NCI-H2171 (cell line): ENCODE measurements around the gene UBAC1.
"Not testable (repeated sequence)": the region's sequence is repeated elsewhere in the genome, so short reads cannot be mapped to it uniquely, and the experiment has no call there.

Experiments
- DNase-seq: peaks from one replicate; lab custom pipeline; 2025; lab: John Stamatoyannopoulos, UW

The UBAC1 gene

DNA sequence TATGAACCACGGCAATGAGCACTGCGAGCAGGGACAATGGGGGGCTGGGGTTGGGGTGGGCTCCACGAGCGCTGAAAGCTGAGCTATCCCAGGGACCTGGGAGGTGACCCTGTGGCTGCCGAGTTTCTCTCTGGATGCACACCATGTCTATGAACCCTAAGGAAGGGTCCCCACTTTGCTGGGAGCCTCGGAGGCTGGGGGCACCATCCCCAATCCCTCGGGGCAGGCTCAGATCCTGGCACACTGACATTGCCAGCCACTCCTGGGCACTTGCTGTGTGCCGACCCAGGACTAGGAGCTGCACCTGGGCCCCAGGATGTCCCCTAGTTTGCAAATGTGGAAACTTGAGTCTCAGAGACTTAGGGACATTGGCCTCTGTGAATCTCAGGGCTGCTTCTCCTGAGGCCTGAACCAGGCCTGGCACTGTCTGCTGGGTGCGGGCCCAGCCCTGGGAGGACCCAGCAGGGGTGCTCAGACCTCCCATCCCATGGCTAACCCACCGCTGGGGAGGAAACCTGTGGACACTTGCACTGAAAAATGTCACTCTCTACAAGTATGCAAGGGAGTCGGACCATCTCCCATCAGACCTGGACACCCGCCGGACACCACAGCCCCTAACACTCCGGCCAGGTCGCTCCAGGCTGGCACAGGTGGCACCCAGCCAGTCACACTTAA is 40.8 kb downstream of the UBAC1 start:
- no peak for DNase-seq

DNA sequence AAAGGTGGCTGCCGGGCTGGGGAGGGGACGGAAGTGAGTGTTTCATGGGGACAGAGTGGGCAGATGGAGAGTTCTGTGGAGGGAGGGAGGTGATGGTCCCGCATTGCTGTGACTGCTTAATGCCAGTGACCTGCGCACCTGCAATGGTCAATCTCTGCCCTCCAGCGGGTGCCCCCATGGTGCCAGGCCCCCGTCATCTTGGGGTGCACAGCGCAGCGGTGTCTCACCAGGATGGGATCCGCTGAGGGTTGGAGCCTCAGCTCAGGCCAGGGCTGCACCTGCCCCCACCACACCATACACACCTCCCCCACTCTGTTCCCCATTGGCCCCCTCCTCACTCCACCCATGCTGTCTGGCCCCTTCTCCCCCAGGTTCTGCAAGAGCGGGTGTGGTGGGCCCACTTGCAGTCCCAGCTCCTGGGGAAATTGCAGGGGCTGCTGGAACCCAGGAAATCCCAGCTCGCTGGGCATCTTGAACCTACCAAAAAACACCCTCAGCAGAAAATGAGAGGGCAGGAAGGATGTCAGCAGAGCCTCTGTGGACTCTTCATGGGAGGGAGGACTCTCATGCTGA is 41.8 kb downstream of the UBAC1 start:
- DNase-seq: no peak

DNA sequence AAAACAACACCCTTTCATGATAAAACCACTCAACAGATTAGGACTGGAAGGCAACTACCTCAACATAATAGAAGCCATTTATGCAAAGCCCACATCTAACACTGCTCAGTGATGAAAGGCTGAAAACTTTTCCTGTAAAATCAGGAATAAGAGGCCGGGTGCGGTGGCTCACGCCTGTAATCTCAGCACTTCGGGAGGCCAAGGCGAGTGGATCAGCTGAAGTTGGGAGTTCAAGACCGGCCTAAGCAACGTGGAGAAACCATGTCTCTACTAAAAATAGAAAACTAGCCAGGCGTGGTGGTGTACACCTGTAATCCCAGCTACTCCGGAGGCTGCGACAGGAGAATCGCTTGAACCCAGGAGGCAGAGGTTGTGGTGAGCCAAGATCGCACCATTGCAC is 44.9 kb downstream of the UBAC1 start:
- DNase-seq: not testable (repeated sequence)

DNA sequence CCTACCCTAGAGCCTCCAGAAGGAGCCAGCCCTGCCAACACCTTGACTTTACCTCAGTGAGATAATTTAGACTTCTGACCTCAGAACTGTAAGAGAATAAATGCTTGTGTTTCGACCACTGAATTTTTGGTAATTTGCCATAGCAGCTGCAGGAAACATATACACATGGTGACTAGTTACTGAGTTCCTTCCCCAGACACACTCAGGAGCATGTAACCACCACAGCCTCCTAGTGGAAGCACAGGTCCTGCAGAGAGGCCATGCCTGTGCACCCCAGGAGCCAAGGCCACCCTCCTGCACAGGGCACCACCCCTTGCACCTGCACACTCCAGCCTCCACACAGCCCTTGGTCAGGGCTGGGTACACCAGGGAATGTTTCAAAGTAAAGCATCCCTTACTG is 46.3 kb downstream of the UBAC1 start:
- DNase-seq: no peak

DNA sequence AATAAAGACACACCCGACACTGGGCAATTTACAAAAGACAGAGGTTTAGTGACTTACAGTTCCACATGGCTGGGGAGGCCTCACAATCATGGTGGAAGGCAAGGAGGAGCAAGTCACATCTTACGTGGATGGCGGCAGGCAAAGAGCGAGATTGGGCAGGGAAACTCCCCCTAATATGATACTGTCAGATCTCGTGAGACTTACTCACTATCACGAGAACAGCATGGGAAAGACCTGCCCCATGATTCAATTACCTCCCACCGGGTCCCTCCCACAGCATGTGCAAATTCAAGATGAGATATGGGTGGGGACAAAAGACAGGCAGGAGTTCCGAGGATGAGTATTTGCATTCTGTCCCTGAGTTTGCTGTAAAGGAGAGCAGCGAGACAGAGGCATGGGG is 49.9 kb downstream of the UBAC1 start:
- not testable (repeated sequence) for DNase-seq

DNA sequence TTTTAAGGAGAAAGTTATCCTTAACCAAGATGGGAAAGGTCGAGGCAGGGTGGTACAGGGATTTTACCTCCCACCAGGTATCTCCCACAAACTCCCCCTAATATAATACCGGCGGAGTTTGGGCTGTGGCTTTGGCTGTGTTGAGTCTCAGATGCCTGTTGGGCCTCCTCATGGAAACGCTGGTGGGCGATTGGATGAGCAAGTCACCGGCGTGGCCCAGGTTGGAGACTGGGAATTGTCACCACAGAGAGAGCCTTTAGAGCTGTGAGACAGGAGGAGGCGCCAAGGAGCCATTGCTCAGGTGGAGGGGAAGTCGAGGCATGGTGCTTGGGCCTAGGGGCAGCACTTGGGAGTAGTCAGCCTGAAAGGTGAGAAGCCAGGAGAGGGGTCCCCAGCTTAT is 50.4 kb downstream of the UBAC1 start:
- no peak for DNase-seq

DNA sequence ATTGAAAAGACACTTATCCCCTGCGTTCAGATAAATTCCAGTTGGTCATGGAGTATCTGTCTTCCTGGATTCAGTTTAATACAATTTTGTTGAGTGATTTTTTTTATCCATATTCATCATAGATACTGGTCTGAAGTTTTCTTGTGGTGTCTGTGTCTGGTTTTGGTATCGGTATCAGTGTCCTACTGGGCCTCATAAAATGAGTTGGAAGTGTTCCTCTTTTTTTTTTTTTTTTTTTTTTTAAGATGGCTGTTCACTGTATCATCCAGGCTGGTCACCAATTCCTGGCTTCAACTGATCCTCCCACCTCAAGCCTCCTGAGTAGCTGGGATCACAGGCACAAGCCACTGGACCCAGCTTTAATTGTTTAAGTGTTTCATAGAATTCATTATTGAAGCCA is 51.0 kb downstream of the UBAC1 start:
- DNase-seq: no peak

DNA sequence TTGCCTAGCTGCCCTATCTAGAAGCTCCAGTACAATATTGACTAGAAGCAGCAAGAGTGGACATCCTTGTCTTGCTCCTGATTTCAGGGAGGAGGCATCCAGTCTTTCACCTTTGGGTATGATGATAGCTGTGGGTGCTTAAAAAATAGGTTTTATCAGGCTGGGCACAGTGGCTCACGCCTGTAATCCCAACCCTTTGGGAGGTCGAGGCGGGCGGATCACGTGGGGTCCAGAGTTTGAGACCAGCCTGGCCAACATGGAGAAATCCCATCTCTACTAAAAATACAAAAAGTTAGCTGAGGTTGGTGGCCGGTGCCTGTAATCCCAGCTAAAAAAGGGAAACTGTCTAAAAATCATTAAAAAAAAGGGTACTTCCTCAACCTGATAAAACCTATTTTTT is 51.8 kb downstream of the UBAC1 start:
- DNase-seq: no peak

DNA sequence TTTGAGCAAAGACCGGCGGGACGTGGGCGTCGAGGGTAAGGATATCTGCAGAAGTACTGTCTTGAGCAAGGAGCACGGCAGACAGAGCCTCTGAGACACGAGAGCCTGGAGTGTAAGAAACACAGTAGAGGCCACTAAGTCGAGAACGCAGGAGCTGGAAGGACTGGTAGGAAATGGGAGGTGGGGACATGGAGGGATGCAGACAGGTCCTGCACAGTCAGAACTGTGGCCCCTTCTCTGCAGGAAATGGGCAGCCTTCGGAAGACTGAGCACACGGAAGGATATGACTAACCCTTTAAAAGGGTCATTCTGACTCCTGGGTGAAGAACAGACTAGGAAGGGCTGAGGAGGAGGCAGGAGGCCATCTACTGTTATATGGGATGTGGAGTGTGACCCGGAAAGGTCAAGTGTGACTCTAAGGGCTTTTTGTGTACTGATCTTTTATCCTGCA is 52.4 kb downstream of the UBAC1 start:
- DNase-seq: no peak

DNA sequence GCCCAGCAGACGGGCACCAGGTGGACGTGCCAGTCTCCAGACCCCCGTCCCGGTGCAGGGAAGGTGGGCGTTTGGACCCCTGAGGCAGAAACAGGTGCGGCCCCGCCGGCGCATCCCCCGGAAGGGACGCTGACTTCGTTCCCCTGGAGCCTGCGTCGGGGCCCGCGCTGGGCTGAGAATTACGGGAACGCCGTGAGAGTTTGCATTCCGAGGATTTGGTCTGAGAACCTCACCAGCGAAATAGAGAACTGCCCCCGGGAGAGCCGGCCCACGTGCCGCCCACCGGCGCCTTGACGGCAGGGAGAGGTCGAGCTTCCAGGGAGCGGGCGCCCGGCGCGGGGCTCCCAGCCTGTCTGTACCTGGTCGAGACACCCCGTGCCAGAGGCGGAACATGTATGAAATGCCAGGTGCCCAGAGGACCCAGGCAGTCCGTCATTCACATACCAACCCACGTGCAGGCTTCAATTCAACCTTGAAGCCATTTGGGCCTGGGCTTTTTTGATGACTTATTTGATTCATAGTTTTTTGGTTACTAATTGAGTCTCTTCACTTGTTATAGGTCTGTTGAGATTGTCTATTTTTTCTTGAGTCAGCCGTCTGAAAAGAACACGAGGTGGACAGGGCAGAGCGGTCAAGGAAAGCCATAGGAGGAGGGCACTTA is 53.0 kb downstream of the UBAC1 start:
- no peak for DNase-seq

DNA sequence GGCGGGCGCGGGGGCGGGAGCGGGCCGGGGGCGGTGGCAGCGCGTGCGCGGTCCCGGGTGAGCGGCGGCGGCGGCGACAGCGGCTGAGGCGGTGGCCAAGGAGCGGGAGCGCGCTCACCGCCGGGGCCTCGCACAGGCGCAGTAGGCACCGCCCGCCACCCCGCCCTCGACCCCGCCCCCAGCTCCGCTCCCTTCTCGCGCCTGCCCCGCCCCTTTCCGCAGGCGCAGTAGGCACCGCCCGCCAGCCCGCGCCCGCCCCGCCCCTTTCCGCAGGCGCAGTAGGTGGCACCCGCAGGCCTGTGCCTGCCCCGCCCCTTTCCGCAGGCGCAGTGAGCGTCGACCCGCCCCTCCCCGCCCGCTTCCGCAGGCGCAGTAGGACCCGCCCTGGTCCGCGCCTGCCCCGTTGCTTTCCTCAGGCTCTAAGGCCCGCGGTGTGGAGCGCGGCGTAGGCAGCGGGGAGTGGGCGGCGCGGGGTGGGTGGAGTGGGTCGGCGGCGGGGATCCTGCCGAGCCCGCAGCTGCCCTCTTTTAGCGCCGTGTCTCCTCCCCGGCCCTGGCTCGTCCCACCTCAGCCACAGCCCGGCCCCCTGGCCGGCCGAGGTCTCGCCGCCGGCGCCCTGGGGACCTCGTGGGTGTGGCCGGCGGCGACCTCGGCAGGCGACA is 53.6 kb downstream of the UBAC1 start, which contains the start of gene CAMSAP1:
Gene CAMSAP1 (minus strand): TSS at position 116 of the 662 bp plus-strand sequence. CDS start 387 bp downstream, outside the sequence.
- peak; percentile 97 for DNase-seq

DNA sequence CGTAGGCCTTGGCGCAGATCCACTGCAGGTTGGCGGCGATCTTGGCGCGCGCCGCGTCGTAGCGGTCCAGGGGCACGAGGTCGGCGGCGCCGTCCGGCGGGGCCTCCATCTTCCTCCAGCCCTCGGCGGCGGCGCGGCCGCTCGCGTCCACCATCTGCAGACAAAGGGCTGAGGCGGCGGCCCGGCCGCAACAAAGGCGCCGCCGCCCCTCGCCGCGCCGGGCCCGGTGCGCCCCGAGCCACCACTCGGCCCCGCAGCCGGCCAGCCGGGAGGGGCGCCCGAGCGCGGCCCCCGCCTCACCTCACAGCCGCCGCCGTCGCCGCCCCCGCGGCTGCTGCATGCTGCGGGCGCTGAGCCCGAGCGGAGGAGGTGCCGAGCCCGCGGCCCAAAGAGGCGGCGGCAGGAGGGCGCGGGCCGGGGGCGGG is 54.2 kb downstream of the UBAC1 start:
- DNase-seq: peak; percentile 50

DNA sequence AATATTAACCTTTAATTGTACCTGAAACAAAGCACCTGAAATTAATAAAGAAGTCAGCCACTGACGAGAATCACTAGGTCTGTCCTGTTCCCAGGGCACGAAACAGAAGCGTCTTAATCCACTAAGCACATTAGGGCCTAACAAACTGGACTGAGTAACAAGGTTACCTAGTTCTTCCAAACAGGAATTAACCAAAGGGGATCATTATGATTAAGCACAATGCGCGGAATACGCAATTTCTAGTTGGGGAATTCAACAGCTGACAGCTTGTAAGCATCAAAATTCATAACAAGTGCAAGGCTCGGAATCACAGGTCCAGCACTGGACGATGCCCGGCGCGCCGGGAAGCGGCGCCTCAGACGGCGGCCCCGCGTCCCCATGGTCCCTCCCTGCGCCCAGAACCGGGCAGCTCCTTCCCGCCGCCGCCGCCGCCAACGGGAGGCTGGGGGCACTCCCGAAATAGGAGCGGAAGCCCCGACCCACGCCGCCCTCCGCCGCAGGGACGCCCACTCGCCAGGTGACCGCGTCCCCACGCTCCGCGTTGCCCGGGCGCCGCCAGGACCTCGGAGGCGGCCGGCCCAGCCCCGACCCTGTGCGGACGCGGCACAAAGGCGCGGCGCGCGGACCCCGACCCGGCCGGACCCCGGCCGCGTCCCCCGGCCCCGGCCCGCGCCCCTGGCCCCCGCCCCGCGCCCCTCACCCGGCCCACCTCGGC is 54.7 kb downstream of the UBAC1 start:
- no peak for DNase-seq

DNA sequence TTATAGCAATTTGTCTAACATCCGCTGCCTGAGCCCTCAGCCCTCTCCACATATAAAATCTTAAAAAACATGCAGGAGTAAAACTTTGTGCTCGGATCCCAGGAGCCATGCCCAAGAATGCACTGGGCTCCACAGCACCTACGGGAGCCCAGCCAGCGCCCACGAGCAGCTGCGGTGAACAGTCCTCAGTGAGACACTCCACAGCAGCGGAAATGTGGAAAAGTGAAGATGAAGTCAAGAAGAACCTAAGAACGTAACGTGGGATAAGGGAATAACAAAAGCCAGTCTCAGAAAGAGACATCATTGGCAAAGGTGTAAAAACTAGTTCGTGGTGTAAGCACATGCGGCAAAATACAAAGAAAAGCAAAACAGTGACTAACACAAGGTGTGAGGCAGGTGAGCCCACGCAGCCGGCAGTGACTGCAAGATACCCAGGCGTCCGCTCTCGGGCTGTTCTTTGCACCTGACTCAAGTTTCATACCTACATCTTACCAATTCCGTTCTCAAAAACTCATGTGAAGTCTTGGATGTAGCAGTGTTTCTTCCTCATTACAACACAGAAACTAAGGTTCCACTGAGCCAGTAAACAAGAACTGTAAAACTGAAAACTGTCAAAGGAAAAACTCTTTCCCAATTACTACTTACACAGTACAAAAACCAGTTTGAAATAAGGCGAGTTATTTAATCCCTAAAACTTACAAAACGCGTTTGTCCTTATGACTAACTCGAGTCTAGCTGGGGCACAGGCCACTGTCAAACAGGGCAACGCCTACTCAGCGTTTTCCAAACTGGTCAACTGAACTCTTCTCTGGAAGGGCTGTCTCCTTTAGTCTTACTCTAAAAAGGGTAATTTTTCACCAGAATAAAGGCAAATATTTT is 55.6 kb downstream of the UBAC1 start:
- no peak for DNase-seq

DNA sequence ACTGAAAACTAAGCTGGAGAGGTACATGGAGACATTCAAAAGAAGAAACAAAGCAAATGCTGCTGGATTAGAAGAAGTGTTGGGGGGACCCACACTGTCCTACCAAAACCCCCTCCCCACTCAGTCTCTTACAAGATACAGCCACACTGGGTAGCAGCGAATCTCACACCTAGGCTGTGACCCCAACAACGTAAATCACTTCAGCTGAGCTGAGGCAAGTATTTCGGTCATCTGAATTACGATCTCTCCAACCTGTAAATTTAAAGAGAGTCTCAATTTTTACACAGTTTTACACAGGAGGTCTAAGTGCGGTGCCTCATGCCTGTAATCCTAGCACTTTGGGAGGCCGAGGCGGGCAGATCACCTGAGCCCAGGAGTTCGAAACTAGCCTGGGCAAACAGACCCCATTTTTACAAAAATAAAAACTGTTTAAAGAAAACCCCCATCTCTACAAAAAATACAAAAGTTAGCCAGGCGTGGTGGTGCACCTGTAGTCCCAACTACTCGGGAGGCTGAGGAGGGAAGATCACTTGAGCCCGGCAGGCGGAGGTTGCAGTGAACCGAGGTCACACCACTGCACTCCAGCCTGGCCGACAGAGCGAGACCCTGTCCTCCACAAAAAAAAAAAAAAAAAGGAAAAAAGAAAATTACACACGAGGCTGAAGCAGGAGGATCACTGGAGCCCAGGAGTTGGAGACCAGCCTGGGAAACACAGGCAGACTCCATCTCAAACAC is 57.2 kb downstream of the UBAC1 start:
- no peak for DNase-seq

DNA sequence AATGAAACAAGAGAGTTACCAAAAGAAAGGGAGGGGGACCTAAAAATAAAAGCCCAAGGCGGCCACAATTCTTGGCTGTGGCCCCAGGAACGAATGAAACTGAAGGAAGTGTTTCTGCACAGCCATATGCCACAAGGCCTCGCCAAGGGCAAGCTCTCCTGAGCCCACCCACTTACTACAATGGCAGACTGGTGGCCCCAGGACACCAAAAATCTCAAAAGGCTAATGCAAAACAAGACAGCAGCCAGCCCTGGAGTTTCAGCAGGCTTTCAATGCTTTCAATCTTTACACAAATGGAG is 57.9 kb downstream of the UBAC1 start:
- DNase-seq: no peak

DNA sequence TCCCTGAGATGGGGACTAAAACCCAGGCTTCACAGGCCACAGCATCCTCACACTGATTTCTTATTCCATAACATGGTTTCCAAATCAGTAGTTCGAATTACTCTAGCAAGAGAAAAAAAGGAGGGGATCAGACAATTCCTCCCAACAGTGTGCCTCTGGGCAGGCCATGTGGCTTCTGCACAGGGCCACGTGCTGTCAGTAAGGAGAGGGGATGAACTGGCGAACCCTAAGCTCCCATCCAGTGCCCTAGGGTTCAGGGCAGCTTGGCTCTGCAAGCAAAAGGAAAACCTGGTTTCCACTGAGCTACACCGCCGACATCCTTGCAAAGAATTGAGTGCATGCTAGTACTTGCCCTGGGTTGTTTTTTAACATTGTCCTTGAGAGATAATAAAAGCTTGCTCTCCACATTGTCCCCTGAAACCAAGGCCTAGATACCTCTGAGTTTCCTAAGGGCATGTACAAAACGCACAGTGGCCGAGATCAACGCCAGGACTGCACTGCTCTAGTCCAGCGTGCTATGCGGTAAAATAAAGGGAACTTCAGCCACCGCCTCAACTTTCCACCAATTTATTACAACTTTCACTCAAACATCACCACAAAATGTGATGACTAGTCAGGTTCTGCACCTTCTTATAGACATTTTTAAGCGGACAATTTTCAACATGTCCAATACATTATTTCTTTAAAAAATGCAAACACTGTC is 58.4 kb downstream of the UBAC1 start:
- DNase-seq: no peak

DNA sequence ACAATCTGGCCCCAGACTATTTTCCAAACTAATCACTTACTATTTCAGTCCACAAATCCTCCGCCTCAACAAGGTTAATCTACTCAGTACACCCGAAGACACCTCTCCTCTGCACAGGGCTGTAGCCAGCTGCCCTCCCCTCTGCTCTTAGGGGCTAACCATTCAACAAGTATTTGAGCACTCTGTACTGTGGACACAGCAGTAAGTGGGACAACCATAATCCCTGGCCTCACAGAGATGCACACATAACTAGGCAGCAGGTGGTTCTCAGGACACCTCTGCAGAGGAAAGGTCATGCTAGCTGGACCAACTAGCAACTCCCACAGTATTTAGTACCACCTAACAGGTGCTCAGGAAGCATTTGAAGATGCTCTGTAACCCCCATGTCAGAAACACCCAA is 59.3 kb downstream of the UBAC1 start:
- no peak for DNase-seq

DNA sequence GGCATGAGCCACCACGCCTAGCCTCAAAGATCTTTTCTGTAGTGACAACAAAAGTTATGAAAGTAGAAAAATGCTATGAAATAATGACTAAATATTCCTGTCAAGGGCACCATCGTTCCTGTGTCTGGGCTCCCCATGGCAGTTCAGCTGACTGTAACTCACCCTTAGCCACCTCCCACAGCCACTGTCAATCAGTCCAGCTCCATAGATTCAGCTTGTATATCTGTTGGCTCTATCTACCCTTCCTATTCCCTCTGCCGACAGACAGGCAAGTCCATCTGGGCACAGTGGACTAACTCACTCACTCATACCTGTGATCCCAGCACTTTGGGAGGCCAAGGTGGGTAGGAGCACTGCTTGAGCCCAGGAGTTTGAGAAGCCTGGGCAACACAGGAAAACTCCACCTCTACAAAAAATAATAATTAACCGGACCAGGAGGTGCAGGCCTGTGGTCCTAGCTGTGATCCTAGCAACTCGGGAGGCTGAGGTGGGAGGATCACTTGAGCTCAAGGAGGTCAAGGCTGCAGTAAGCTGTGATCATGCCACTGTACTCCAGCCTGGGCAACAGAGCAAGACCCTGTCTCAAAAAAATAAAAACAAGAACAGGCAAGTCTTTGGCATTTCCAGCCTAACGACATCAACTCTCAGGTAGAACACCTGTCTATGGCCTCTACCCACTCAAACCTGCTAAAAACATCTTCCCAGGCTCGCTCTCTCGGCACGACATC is 60.0 kb downstream of the UBAC1 start:
- DNase-seq: no peak
